Breast epithelium (tissue), 4 donors: ENCODE results near the gene EFNA2. TPM values are rescaled to one million over a fixed set of nuclear protein-coding genes. Genes with fewer than 3 reads are reported as not detected.

ENCODE experiments used
- DNase-seq, 2 donors: peaks; one replicate each; pipeline ENCODE4 v3.0.0-alpha.2; 2019; ENCODE audit warnings: low spot score in 2 of 2
- H3K27ac ChIP-seq, 2 donors: fragments of 200-600 bp; sonication (generic) in 1 of 2; one replicate each; pipeline ENCODE4 v1.5.1; 2016 to 2019; ENCODE audit warnings: mild to moderate bottlenecking in 1 of 2
- H3K27me3 ChIP-seq, 2 donors: fragments of 200-600 bp; sonication (generic) in 1 of 2; one replicate each; pipeline versions ENCODE4 v1.5.1 to v1.6.0; 2017 to 2019; ENCODE audit warnings: control low read depth in 1 of 2, mild to moderate bottlenecking in 1 of 2
- H3K36me3 ChIP-seq: fragments of 200-600 bp; one replicate; pipeline ENCODE4 v1.5.1; 2019
- H3K4me1 ChIP-seq, 2 donors: fragments of 200-600 bp; sonication (generic); one replicate each; pipeline ENCODE4 v1.5.1; 2016 to 2019; ENCODE audit warnings: control low read depth in 1 of 2
- H3K4me3 ChIP-seq, 3 donors: fragments of 200-600 bp; sonication (generic); 1 replicate in 2 of 3; 2 replicates in 1 of 3; pipeline ENCODE4 v1.5.1; 2016 to 2019; ENCODE audit warnings: mild to moderate bottlenecking in 3 of 3, moderate library complexity in 2 of 3
- H3K9me3 ChIP-seq, 2 donors: fragments of 200-600 bp; sonication (generic) in 1 of 2; one replicate each; pipeline ENCODE4 v1.5.1; 2016 to 2019; ENCODE audit warnings: control low read depth in 1 of 2
- CTCF ChIP-seq, 3 donors: fragments of 450-650 bp; IDR thresholded peaks; one replicate each; pipeline ENCODE4 v1.5.1; 2016 to 2017; ENCODE audit warnings: antibody characterized with exemption in 3 of 3, mild to moderate bottlenecking in 3 of 3, moderate library complexity in 3 of 3
- POLR2A ChIP-seq: fragments of 450-650 bp; IDR thresholded peaks from one replicate; pipeline ENCODE4 v1.6.1; 2016; ENCODE audit warnings: antibody characterized with exemption, mild to moderate bottlenecking, moderate library complexity
- POLR2AphosphoS5 ChIP-seq, 3 donors: sonication (generic); formaldehyde crosslinking; IDR thresholded peaks; one replicate each; pipeline ENCODE4 v1.6.1; 2017; ENCODE audit warnings: antibody characterized with exemption in 3 of 3
- intact Hi-C: fragments of 100-400 bp; cut with DNase I; formaldehyde crosslinking; loops from one replicate; pipeline ENCODE4 v1.15.1; 2023; ENCODE audit warnings: low total_unique reads
- total RNA-seq, 3 donors: library from RNA; depleted of rRNA; stranded (reverse); fragments of >200 nt; gene quantifications; one replicate each; pipeline ENCODE4 v1.1.0, GENCODE V29; 2016

EFNA2 gene
- total RNA-seq, 3 donors from 2014 or later = 0.66 TPM; not detected in 2

GRCh38 chr19:1280636-1281568, 4.8 kb upstream of the EFNA2 start:
- peaks cover 5 to 8% of the 10 kb centered on the region in 2 donors for H3K4me1 ChIP-seq
- intact Hi-C loops = no loop called here
- H3K27ac ChIP-seq = no peak overlapping the region
- DNase-seq = no peak
- H3K27me3 ChIP-seq = peaks cover 6 to 28% of the 10 kb centered on the region in 2 donors
- no peaks in the 10 kb centered on the region for H3K36me3 ChIP-seq
- H3K4me3 ChIP-seq = no peak overlapping the region
- no peaks in the 10 kb centered on the region for H3K9me3 ChIP-seq
- TF ChIP-seq CTCF (IDR thresholded peaks at IDR 0.05) (no peak), POLR2A (no peak), POLR2AphosphoS5 (IDR thresholded peaks at IDR 0.05) (no peak)

- Histone ChIP-seq H3K9me3 (no peaks in the 10 kb centered on the region), H3K27ac (no peak overlapping the region), H3K4me1 (peaks cover 0 to 2% of the 10 kb centered on the region in 2 donors), H3K4me3 (no peak overlapping the region), H3K27me3 (peaks cover 6 to 33% of the 10 kb centered on the region in 2 donors), H3K36me3 (no peaks in the 10 kb centered on the region)
- intact Hi-C loops = no loop called here
- no peak for DNase-seq
- no peak for TF ChIP-seq POLR2A
These were observed 3.9 kb upstream of the EFNA2 start for GRCh38 chr19:1281569-1282287.

GRCh38 chr19:1282588-1283206, 3.0 kb upstream of the EFNA2 start:
- TF ChIP-seq POLR2A (no peak), CTCF (IDR thresholded peaks at IDR 0.05) (no peak), POLR2AphosphoS5 (IDR thresholded peaks at IDR 0.05) (no peak)
- no peaks in the 10 kb centered on the region for H3K9me3 ChIP-seq
- H3K36me3 ChIP-seq = no peaks in the 10 kb centered on the region
- no peak overlapping the region for H3K4me3 ChIP-seq
- no peak for DNase-seq
- peaks cover 13 to 43% of the 10 kb centered on the region in 2 donors for H3K27me3 ChIP-seq
- no peaks in the 10 kb centered on the region for H3K4me1 ChIP-seq
- intact Hi-C loops = no loop called here
- no peak overlapping the region for H3K27ac ChIP-seq

- DNase-seq = no peak
- intact Hi-C loops = no loop called here
- peaks cover 16 to 49% of the 10 kb centered on the region in 2 donors for H3K27me3 ChIP-seq
These were observed 2.3 kb upstream of the EFNA2 start for GRCh38 chr19:1283207-1283916.

More at GRCh38 chr19:1283207-1283916, 2.3 kb upstream of the EFNA2 start:
- Histone ChIP-seq H3K9me3 (no peaks in the 10 kb centered on the region), H3K4me3 (no peak overlapping the region), H3K27ac (no peak overlapping the region), H3K4me1 (no peaks in the 10 kb centered on the region), H3K36me3 (no peaks in the 10 kb centered on the region)
- TF ChIP-seq POLR2AphosphoS5 (IDR thresholded peaks at IDR 0.05) = no peak
- TF ChIP-seq POLR2A = no peak
- no peak for TF ChIP-seq CTCF (IDR thresholded peaks at IDR 0.05)
